ENCODE measurements around the gene AAK1.

DNA sequence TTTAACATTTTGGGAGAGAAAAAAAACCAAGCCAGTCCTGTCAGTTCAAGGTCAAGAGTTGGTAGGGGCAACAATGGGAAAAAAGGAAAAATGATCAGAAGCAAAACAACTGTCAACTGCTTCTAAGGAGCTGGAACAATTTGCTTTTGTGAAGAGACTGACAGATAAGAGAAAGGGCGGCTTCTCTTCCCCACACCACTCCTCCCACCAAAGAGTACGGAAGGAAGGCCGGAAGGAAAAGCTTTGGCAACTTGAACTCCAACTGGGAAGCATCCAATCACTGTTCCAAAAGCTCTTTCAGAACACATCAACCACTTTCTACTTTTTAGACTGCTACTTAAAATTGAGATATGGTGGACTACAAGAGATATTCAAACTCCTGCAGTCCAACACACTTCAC is 148.5 kb downstream of the AAK1 start:
- TF ChIP-seq CTCF (IDR thresholded peaks at IDR 0.05; ENCODE audit: poor library complexity, severe bottlenecking), result no peak
- TF ChIP-seq REST (IDR thresholded peaks at IDR 0.05; ENCODE audit: borderline replicate concordance), result no peak
- TF ChIP-seq EZH2 (IDR thresholded peaks at IDR 0.05; ENCODE audit: borderline replicate concordance, insufficient read depth, low read length, poor library complexity, severe bottlenecking), result no peak

Data from neural cell (in vitro differentiated cells).